GM12878 (cell line): ENCODE results near the gene SPDYA. TPM values are rescaled to one million over a fixed set of nuclear protein-coding genes. Genes with fewer than 3 reads are reported as not detected.

Experiments
- ATAC-seq: fragments of 200-7000 bp; cut with Tn5 transposase; 3 replicates; pipeline ENCODE4 v1.9.1; 2020; ENCODE audit warnings: mild to moderate bottlenecking, moderate library complexity
- BruUV-seq: library from RNA; stranded (reverse); fragments of 400-500 nt; replicated peaks from 2 replicates; lab custom pipeline; 2021; lab: Mats Ljungman, UMichigan
- CTCF ChIA-PET: fragments of 300-600 bp; sonication (Branson Sonifier 250); formaldehyde crosslinking; extraction: SDS; loops from one replicate; lab custom pipeline; 2021; ENCODE audit warnings: inconsistent platforms; lab: Yijun Ruan, JAX
- POLR2A ChIA-PET: fragments of 350-600 bp; formaldehyde crosslinking; extraction: SDS; loops from one replicate; lab custom pipeline; 2021; ENCODE audit warnings: inconsistent platforms; lab: Charles Lee
- RAD21 ChIA-PET: fragments of 300-600 bp; sonication (Branson Sonifier 250); formaldehyde crosslinking; loops from one replicate; lab custom pipeline; 2023; ENCODE audit warnings: antibody characterized with exemption; ENCODE audit not compliant: unreplicated experiment; lab: Charles Lee
- SMC1A ChIA-PET: fragments of 300-600 bp; sonication (Branson Sonifier 250); formaldehyde crosslinking; loops from one replicate; lab custom pipeline; 2023; ENCODE audit not compliant: unreplicated experiment, uncharacterized antibody; lab: Charles Lee
- DNase-seq: peaks from one replicate; pipeline ENCODE4 v3.0.0-alpha.2; 2011; ENCODE audit warnings: low read depth, low spot score
- FAIRE-seq: peaks from 3 replicates; lab custom pipeline; 2011; peaks lifted over from hg19 to GRCh38; lab: Jason Lieb, UNC
- H2AFZ ChIP-seq: 2 replicates; pipeline ENCODE4 v1.6.0; 2011; ENCODE audit warnings: low read depth, low read length, control low read depth; ENCODE audit not compliant: control insufficient read depth
- H3K27ac ChIP-seq: 2 replicates; pipeline ENCODE4 v1.5.1; 2011; ENCODE audit warnings: control low read depth; ENCODE audit not compliant: control insufficient read depth, insufficient read depth
- H3K27me3 ChIP-seq, 2 experiments: replicated peaks in 1 of 2; 2 replicates each; pipeline versions ENCODE4 v1.6.0 to v1.6.1; 2011; ENCODE audit warnings: low read length in 1 of 2; ENCODE audit not compliant: control insufficient read depth in 2 of 2, insufficient read depth in 2 of 2
- H3K36me3 ChIP-seq, 2 experiments: 2 replicates each; pipeline ENCODE4 v1.5.1; 2011; ENCODE audit warnings: low read length in 1 of 2; ENCODE audit not compliant: control insufficient read depth in 2 of 2, insufficient read depth in 2 of 2
- H3K4me1 ChIP-seq: 2 replicates; pipeline ENCODE4 v1.6.1; 2011; ENCODE audit warnings: mild to moderate bottlenecking, low read length, moderate library complexity, mixed read lengths; ENCODE audit not compliant: control insufficient read depth, insufficient read depth
- H3K4me2 ChIP-seq: 2 replicates; pipeline ENCODE4 v1.6.0; 2011; ENCODE audit warnings: control low read depth; ENCODE audit not compliant: control insufficient read depth, insufficient read depth
- H3K4me3 ChIP-seq: fragments of 200-600 bp; sonication (generic); 2 replicates; pipeline ENCODE4 v1.5.1; 2016
- H3K79me2 ChIP-seq: 2 replicates; pipeline ENCODE4 v1.6.0; 2011; ENCODE audit warnings: low read length; ENCODE audit not compliant: control insufficient read depth, insufficient read depth
- H3K9ac ChIP-seq: 2 replicates; pipeline ENCODE4 v1.8.0; 2011; ENCODE audit warnings: low read length, control low read depth, mixed read lengths; ENCODE audit not compliant: control insufficient read depth, insufficient read depth
- H3K9me3 ChIP-seq: replicated peaks from 3 replicates; pipeline ENCODE4 v1.5.1; 2011; ENCODE audit warnings: mild to moderate bottlenecking, low read length; ENCODE audit not compliant: control insufficient read depth, insufficient read depth
- H4K20me1 ChIP-seq: 2 replicates; pipeline ENCODE4 v1.6.0; 2011; ENCODE audit not compliant: control insufficient read depth, insufficient read depth
- BMI1 ChIP-seq: fragments of 450-650 bp; IDR thresholded peaks from 2 replicates; pipeline ENCODE4 v1.6.1; 2016; ENCODE audit warnings: mild to moderate bottlenecking, moderate library complexity, borderline replicate concordance
- MYC ChIP-seq: IDR thresholded peaks from 2 replicates; pipeline ENCODE4 v1.6.1; 2011; ENCODE audit warnings: mild to moderate bottlenecking, low read length, moderate library complexity, inconsistent platforms; ENCODE audit not compliant: insufficient read depth, insufficient replicate concordance, insufficient read length, severe bottlenecking
- NFXL1 ChIP-seq: fragments of 450-650 bp; IDR thresholded peaks from 2 replicates; pipeline ENCODE4 v1.6.1; 2017; ENCODE audit warnings: antibody characterized with exemption, mild to moderate bottlenecking, borderline replicate concordance
- ZNF207 ChIP-seq: fragments of 450-650 bp; IDR thresholded peaks from 2 replicates; pipeline ENCODE4 v1.6.1; 2014; ENCODE audit warnings: antibody characterized with exemption, mild to moderate bottlenecking, borderline replicate concordance
- WGBS: methylation state at CpG from one replicate; pipeline ENCODE4 v1.1.6; 2016; ENCODE audit warnings: low lambda C conversion rate; ENCODE audit not compliant: insufficient replicate concordance, insufficient coverage; ENCODE audit errors: missing lambda C conversion rate; 5-methylcytosine and 5-hydroxymethylcytosine counted together
- in situ Hi-C: fragments of 300-500 bp; cut with MboI; formaldehyde crosslinking; loops from 9 replicates; pipeline ENCODE4 v1.14.3; 2018; ENCODE audit warnings: mixed read lengths
- intact Hi-C: fragments of 100-400 bp; cut with micrococcal nuclease; formaldehyde crosslinking; loops from one replicate; pipeline ENCODE4 v1.14.2; 2022; ENCODE audit not compliant: unreplicated experiment
- polyA plus RNA-seq, 11 experiments: library from polyadenylated mRNA; depleted of rRNA in 4 of 11; unstranded in 6 of 11; stranded (reverse) in 5 of 11; fragments of >200 nt; fragmentation: Nextera tagmentation in 4 of 11; fragmentation: Illumina TruSeq in 1 of 11; extraction: Ambion mirVana in 4 of 11; extraction: Trizol in 1 of 11; gene quantifications; 1 replicate in 1 of 11; 2 replicates in 10 of 11; pipeline versions ENCODE4 v1.2.1 to v1.2.3, GENCODE V29; 2011 to 2016; ENCODE audit warnings: inconsistent platforms in 2 of 11, missing spikeins in 2 of 11, low read depth in 1 of 11
- total RNA-seq, 4 experiments: library from RNA; depleted of rRNA in 3 of 4; stranded (reverse); fragments of >200 nt in 3 of 4; fragmentation: Illumina TruSeq in 1 of 4; extraction: Trizol in 1 of 4; gene quantifications; 2 replicates each; pipeline versions ENCODE4 v1.2.1 to v1.2.3, GENCODE V29; 2013 to 2021
- TF ChIP-seq, protein P1 (sequence below): IDR thresholded peaks from 2 replicates; pipeline ENCODE4 v1.6.1; 2012; ENCODE audit warnings: low read depth, low read length, improper control_type of control experiment
- TF ChIP-seq, protein P2 (sequence below): fragments of 450-650 bp; IDR thresholded peaks from 2 replicates; pipeline ENCODE4 v1.6.1; 2016; ENCODE audit warnings: mild to moderate bottlenecking
- TF ChIP-seq, protein P3 (sequence below): fragments of 450-650 bp; IDR thresholded peaks from 2 replicates; pipeline ENCODE4 v1.6.1; 2017; ENCODE audit warnings: antibody characterized with exemption, mild to moderate bottlenecking, moderate library complexity

Gene SPDYA
- total and polyA plus RNA-seq, 10 of the 15 experiments (the other 5 are each of a cell fraction or from before 2014, with no cell fraction given) = 0.12 to 2.4 (median 0.50) TPM

GRCh38 chr2:28766070-28766469, 44.6 kb upstream of the SPDYA start:
- peaks cover 1% of the 10 kb centered on the region; the same call in 2 of the 3 replicates for H3K9me3 ChIP-seq
- in situ Hi-C loops (no loop called here), intact Hi-C loops (no loop called here)
- RAD21 ChIA-PET = no interaction called here
- no peak overlapping the region for H2AFZ ChIP-seq
- H4K20me1 ChIP-seq = no peaks in the 10 kb centered on the region; the same call in 1 of the 2 replicates
- no peak overlapping the region for H3K27ac ChIP-seq
- H3K9ac ChIP-seq = no peak overlapping the region
- no peak for DNase-seq
- no peak overlapping the region for H3K4me2 ChIP-seq
- H3K27me3 ChIP-seq = no peaks in the 10 kb centered on the region
- 100% methylated on average over 2 of the region's 2 CpGs for WGBS
- FAIRE-seq = no peak
- H3K36me3 ChIP-seq = peaks cover 0 to under 1% of the 10 kb centered on the region in 2 experiments; a peak in 2 of 4 replicates
- no peak overlapping the region for H3K4me3 ChIP-seq
- CTCF ChIA-PET = interaction anchor here (1.7 kb wide), 1 partner anchor 172 kb away, joined by 5 read pairs; no protein-coding TSS in a partner anchor
- TF ChIP-seq ZNF207 (no peak), NFXL1 (no peak), BMI1 (no peak), MYC (no peak)
- TF ChIP-seq, protein P1, sequence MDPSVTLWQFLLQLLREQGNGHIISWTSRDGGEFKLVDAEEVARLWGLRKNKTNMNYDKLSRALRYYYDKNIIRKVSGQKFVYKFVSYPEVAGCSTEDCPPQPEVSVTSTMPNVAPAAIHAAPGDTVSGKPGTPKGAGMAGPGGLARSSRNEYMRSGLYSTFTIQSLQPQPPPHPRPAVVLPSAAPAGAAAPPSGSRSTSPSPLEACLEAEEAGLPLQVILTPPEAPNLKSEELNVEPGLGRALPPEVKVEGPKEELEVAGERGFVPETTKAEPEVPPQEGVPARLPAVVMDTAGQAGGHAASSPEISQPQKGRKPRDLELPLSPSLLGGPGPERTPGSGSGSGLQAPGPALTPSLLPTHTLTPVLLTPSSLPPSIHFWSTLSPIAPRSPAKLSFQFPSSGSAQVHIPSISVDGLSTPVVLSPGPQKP = no peak
- TF ChIP-seq, protein P2, sequence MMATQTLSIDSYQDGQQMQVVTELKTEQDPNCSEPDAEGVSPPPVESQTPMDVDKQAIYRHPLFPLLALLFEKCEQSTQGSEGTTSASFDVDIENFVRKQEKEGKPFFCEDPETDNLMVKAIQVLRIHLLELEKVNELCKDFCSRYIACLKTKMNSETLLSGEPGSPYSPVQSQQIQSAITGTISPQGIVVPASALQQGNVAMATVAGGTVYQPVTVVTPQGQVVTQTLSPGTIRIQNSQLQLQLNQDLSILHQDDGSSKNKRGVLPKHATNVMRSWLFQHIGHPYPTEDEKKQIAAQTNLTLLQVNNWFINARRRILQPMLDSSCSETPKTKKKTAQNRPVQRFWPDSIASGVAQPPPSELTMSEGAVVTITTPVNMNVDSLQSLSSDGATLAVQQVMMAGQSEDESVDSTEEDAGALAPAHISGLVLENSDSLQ = no peak
- TF ChIP-seq, protein P3, sequence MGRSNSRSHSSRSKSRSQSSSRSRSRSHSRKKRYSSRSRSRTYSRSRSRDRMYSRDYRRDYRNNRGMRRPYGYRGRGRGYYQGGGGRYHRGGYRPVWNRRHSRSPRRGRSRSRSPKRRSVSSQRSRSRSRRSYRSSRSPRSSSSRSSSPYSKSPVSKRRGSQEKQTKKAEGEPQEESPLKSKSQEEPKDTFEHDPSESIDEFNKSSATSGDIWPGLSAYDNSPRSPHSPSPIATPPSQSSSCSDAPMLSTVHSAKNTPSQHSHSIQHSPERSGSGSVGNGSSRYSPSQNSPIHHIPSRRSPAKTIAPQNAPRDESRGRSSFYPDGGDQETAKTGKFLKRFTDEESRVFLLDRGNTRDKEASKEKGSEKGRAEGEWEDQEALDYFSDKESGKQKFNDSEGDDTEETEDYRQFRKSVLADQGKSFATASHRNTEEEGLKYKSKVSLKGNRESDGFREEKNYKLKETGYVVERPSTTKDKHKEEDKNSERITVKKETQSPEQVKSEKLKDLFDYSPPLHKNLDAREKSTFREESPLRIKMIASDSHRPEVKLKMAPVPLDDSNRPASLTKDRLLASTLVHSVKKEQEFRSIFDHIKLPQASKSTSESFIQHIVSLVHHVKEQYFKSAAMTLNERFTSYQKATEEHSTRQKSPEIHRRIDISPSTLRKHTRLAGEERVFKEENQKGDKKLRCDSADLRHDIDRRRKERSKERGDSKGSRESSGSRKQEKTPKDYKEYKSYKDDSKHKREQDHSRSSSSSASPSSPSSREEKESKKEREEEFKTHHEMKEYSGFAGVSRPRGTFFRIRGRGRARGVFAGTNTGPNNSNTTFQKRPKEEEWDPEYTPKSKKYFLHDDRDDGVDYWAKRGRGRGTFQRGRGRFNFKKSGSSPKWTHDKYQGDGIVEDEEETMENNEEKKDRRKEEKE = no peak
- SMC1A ChIA-PET = interaction anchor here (1.0 to 1.7 kb wide), 2 partner anchors 9 to 172 kb away, joined by 3 to 6 read pairs; no protein-coding TSS in a partner anchor
- POLR2A ChIA-PET = interaction anchor here (0.6 to 1.0 kb wide), 2 partner anchors 18 to 460 kb away, joined by 5 to 6 read pairs; no protein-coding TSS in a partner anchor
- BruUV-seq = no TSS peak
- no peaks in the 10 kb centered on the region for H3K4me1 ChIP-seq
- ATAC-seq = no peak
- H3K79me2 ChIP-seq = peaks cover 90% of the 10 kb centered on the region
